BLaER1 (cell line): ENCODE measurements around the gene ITGA11.

ENCODE experiments used
- H3K27ac ChIP-seq: shearing (Covaris generic); formaldehyde crosslinking; 2 replicates; pipeline ENCODE4 v1.8.1; 2022
- H3K27me3 ChIP-seq: shearing (Covaris generic); formaldehyde crosslinking; 2 replicates; pipeline ENCODE4 v1.8.1; 2022
- H3K36me3 ChIP-seq: shearing (Covaris generic); formaldehyde crosslinking; 2 replicates; pipeline ENCODE4 v1.8.1; 2022
- H3K4me1 ChIP-seq: shearing (Covaris generic); formaldehyde crosslinking; 2 replicates; pipeline ENCODE4 v1.8.1; 2022
- H3K4me2 ChIP-seq: shearing (Covaris generic); formaldehyde crosslinking; 2 replicates; pipeline ENCODE4 v1.8.1; 2022
- H3K4me3 ChIP-seq: shearing (Covaris generic); formaldehyde crosslinking; 2 replicates; pipeline ENCODE4 v1.8.1; 2022
- H3K9ac ChIP-seq: shearing (Covaris generic); formaldehyde crosslinking; 2 replicates; pipeline ENCODE4 v1.8.1; 2022
- H3K9me3 ChIP-seq: shearing (Covaris generic); formaldehyde crosslinking; 2 replicates; pipeline ENCODE4 v1.8.1; 2022
- H4K20me1 ChIP-seq: shearing (Covaris generic); formaldehyde crosslinking; 2 replicates; pipeline ENCODE4 v1.8.1; 2022
- Cebpa-rat ChIP-seq: shearing (Covaris generic); IDR thresholded peaks from 2 replicates; pipeline ENCODE4 v1.8.1; 2022

The ITGA11 gene

GRCh38 chr15:68447976-68448755 lies 16.2 kb upstream of the ITGA11 start:
- no peaks in the 10 kb centered on the region for H4K20me1 ChIP-seq
- TF ChIP-seq Cebpa-rat, result no peak
- H3K27me3 ChIP-seq, result no peaks in the 10 kb centered on the region
- no peak overlapping the region for H3K9ac ChIP-seq
- H3K9me3 ChIP-seq, result no peaks in the 10 kb centered on the region
- H3K4me3 ChIP-seq, result no peak overlapping the region
- no peak overlapping the region for H3K27ac ChIP-seq
- H3K4me1 ChIP-seq, result no peaks in the 10 kb centered on the region
- no peak overlapping the region for H3K4me2 ChIP-seq
- H3K36me3 ChIP-seq, result no peaks in the 10 kb centered on the region

GRCh38 chr15:68447209-68447608 lies 15.2 kb upstream of the ITGA11 start:
- H3K36me3 ChIP-seq, result no peaks in the 10 kb centered on the region
- no peaks in the 10 kb centered on the region for H3K27me3 ChIP-seq
- H3K9ac ChIP-seq, result no peak overlapping the region
- no peak overlapping the region for H3K4me2 ChIP-seq
- H3K9me3 ChIP-seq, result no peaks in the 10 kb centered on the region
- no peak for TF ChIP-seq Cebpa-rat
- no peak overlapping the region for H3K27ac ChIP-seq
- H3K4me3 ChIP-seq, result no peak overlapping the region
- H3K4me1 ChIP-seq, result no peaks in the 10 kb centered on the region
- no peaks in the 10 kb centered on the region for H4K20me1 ChIP-seq

GRCh38 chr15:68445351-68445750 lies 13.4 kb upstream of the ITGA11 start:
- Histone ChIP-seq H3K4me1 (no peaks in the 10 kb centered on the region), H3K4me3 (no peak overlapping the region), H4K20me1 (no peaks in the 10 kb centered on the region), H3K27ac (no peak overlapping the region), H3K4me2 (no peak overlapping the region), H3K27me3 (no peaks in the 10 kb centered on the region), H3K36me3 (no peaks in the 10 kb centered on the region), H3K9ac (no peak overlapping the region), H3K9me3 (no peaks in the 10 kb centered on the region)
- TF ChIP-seq Cebpa-rat, result no peak

- no peaks in the 10 kb centered on the region for H3K9me3 ChIP-seq
- TF ChIP-seq Cebpa-rat, result no peak
- no peak overlapping the region for H3K4me2 ChIP-seq
- H4K20me1 ChIP-seq, result no peaks in the 10 kb centered on the region
- H3K4me1 ChIP-seq, result no peaks in the 10 kb centered on the region
- no peak overlapping the region for H3K9ac ChIP-seq
- no peaks in the 10 kb centered on the region for H3K36me3 ChIP-seq
- no peak overlapping the region for H3K4me3 ChIP-seq
- H3K27me3 ChIP-seq, result no peaks in the 10 kb centered on the region
- H3K27ac ChIP-seq, result no peak overlapping the region
Measured at GRCh38 chr15:68444336-68444735, 12.4 kb upstream of the ITGA11 start.

- H3K36me3 ChIP-seq, result no peaks in the 10 kb centered on the region
- no peaks in the 10 kb centered on the region for H3K27me3 ChIP-seq
- TF ChIP-seq Cebpa-rat, result no peak
- no peak overlapping the region for H3K27ac ChIP-seq
- no peak overlapping the region for H3K4me3 ChIP-seq
- no peak overlapping the region for H3K4me2 ChIP-seq
- no peak overlapping the region for H3K9ac ChIP-seq
- H4K20me1 ChIP-seq, result no peaks in the 10 kb centered on the region
- H3K4me1 ChIP-seq, result peaks cover 3% of the 10 kb centered on the region
- H3K9me3 ChIP-seq, result no peaks in the 10 kb centered on the region
Measured at GRCh38 chr15:68442903-68443302, 10.9 kb upstream of the ITGA11 start.

GRCh38 chr15:68442041-68442440 lies 10.1 kb upstream of the ITGA11 start:
- H3K4me3 ChIP-seq, result no peak overlapping the region
- H3K9me3 ChIP-seq, result no peaks in the 10 kb centered on the region
- H3K27me3 ChIP-seq, result no peaks in the 10 kb centered on the region
- H3K36me3 ChIP-seq, result no peaks in the 10 kb centered on the region
- no peaks in the 10 kb centered on the region for H4K20me1 ChIP-seq
- peaks cover 12% of the 10 kb centered on the region for H3K4me1 ChIP-seq
- TF ChIP-seq Cebpa-rat, result no peak
- H3K4me2 ChIP-seq, result no peak overlapping the region
- H3K27ac ChIP-seq, result no peak overlapping the region
- no peak overlapping the region for H3K9ac ChIP-seq

GRCh38 chr15:68441045-68441743 lies 9.2 kb upstream of the ITGA11 start:
- Histone ChIP-seq H3K27ac (no peak overlapping the region), H3K27me3 (no peaks in the 10 kb centered on the region), H3K4me2 (no peak overlapping the region), H3K9me3 (no peaks in the 10 kb centered on the region), H3K9ac (no peak overlapping the region), H3K4me3 (no peak overlapping the region), H4K20me1 (no peaks in the 10 kb centered on the region), H3K4me1 (peaks cover 20% of the 10 kb centered on the region), H3K36me3 (no peaks in the 10 kb centered on the region)
- TF ChIP-seq Cebpa-rat, result no peak

GRCh38 chr15:68440136-68440535 lies 8.2 kb upstream of the ITGA11 start:
- Histone ChIP-seq H4K20me1 (no peaks in the 10 kb centered on the region), H3K27ac (no peak overlapping the region), H3K27me3 (no peaks in the 10 kb centered on the region), H3K36me3 (no peaks in the 10 kb centered on the region), H3K9ac (no peak overlapping the region), H3K9me3 (no peaks in the 10 kb centered on the region), H3K4me2 (no peak overlapping the region), H3K4me1 (peaks cover 22% of the 10 kb centered on the region), H3K4me3 (no peak overlapping the region)
- no peak for TF ChIP-seq Cebpa-rat

- Histone ChIP-seq H3K4me1 (peaks cover 22% of the 10 kb centered on the region), H3K27ac (no peak overlapping the region), H3K36me3 (no peaks in the 10 kb centered on the region), H3K9me3 (no peaks in the 10 kb centered on the region), H4K20me1 (no peaks in the 10 kb centered on the region), H3K9ac (no peak overlapping the region), H3K4me2 (no peak overlapping the region), H3K4me3 (no peak overlapping the region), H3K27me3 (no peaks in the 10 kb centered on the region)
- no peak for TF ChIP-seq Cebpa-rat
Measured at GRCh38 chr15:68439506-68439905, 7.5 kb upstream of the ITGA11 start.

GRCh38 chr15:68436680-68437079 lies 4.7 kb upstream of the ITGA11 start:
- Histone ChIP-seq H3K4me3 (no peak overlapping the region), H3K27me3 (peaks cover 26% of the 10 kb centered on the region), H3K4me1 (peaks cover 42% of the 10 kb centered on the region), H3K36me3 (no peaks in the 10 kb centered on the region), H3K9ac (no peak overlapping the region), H3K27ac (0 out of 2 replicates have a peak overlapping the region, but pooled peaks have one; percentile 5), H3K9me3 (no peaks in the 10 kb centered on the region), H3K4me2 (peak overlapping the region; percentile 59), H4K20me1 (peaks cover 2% of the 10 kb centered on the region; the same call in 1 of the 2 replicates)
- no peak for TF ChIP-seq Cebpa-rat
